ENCODE results near the gene POM121L2. TPM values are rescaled to one million over a fixed set of nuclear protein-coding genes. Genes with fewer than 3 reads are reported as not detected.
A peak's percentile ranks its signal among the peaks of the same experiment; 100 is the strongest.

Gene POM121L2
- total and polyA plus RNA-seq, 2 donors (not counting 3 experiments of a cell fraction or from before 2014, with no cell fraction given), result not detected

GRCh38 chr6:27332692-27333641, 20.9 kb upstream of the POM121L2 start:
- CTCF ChIA-PET, result interaction anchor here (1.1 to 3.5 kb wide), 3 partner anchors 10 to 37 kb away, joined by 3 to 14 read pairs (median 4); partner anchors contain the start of gene POM121L2

More at GRCh38 chr6:27332692-27333641, 20.9 kb upstream of the POM121L2 start:
- Histone ChIP-seq H3K27ac (ENCODE audit: insufficient read depth, low read depth, low read length) (no peak overlapping the region), H3K9me3 (replicated peaks; ENCODE audit: control insufficient read depth, insufficient read depth, low read length) (no peaks in the 10 kb centered on the region), H3K27me3 (ENCODE audit: control insufficient read depth in 2 of 2, insufficient read depth in 2 of 2, low read length in 2 of 2) (peaks cover 1 to 2% of the 10 kb centered on the region in 2 experiments), H3K9me1 (replicated peaks; ENCODE audit: control insufficient read depth, extremely low read depth, insufficient read depth, low read length) (no peaks in the 10 kb centered on the region), H3K4me1 (ENCODE audit: control insufficient read depth, extremely low read depth, insufficient read depth, low read length) (no peaks in the 10 kb centered on the region), H2AFZ (ENCODE audit: low read depth, low read length) (peak overlapping the region; percentile 25), H3K4me2 (ENCODE audit: insufficient read depth, low read length) (peak overlapping the region; percentile 54), H3K9ac (replicated peaks; ENCODE audit: extremely low read depth, insufficient read depth, low read length) (no peak overlapping the region), H3K36me3 (ENCODE audit: control insufficient read depth in 2 of 2, extremely low read depth in 1 of 2, insufficient read depth in 2 of 2, low read length in 2 of 2) (no peaks in the 10 kb centered on the region), H3K4me3 (replicated peaks in 1 of 3; ENCODE audit: insufficient read depth in 1 of 3, low read depth in 1 of 3, low read length in 3 of 3) (peak overlapping the region in 2 of 3 experiments; percentile 29 to 47), H4K20me1 (replicated peaks; ENCODE audit: control insufficient read depth, extremely low read depth, insufficient read depth, low read length) (no peaks in the 10 kb centered on the region), H3K79me2 (ENCODE audit: control insufficient read depth, insufficient read depth, low read length) (no peaks in the 10 kb centered on the region)
- POLR2A ChIA-PET, result no interaction called here
- BruUV-seq (replicated peaks), result no TSS peak
- FAIRE-seq (peak; percentile 58), DNase-seq (ENCODE audit: low read depth, low spot score) (peak; percentile 37)
- intact Hi-C loops (cut with micrococcal nuclease) (no loop called here), dilution Hi-C loops (cut with MboI; ENCODE audit: extremely low pct_ligation_motif_present, low sequenced_read_pairs) (no loop called here)
- TF ChIP-seq CTCF (IDR thresholded peaks at IDR 0.05; ENCODE audit: extremely low read depth in 1 of 2, insufficient read depth in 1 of 2, low read depth in 1 of 2, low read length in 2 of 2), result no peak
- no peak for TF ChIP-seq GATA2 (IDR thresholded peaks at IDR 0.05; ENCODE audit: insufficient read depth, insufficient read length, low read depth, low read length)
- TF ChIP-seq MYC (IDR thresholded peaks at IDR 0.05; ENCODE audit: low read depth, low read length), result no peak
- no peak for TF ChIP-seq POLR2A (IDR thresholded peaks at IDR 0.05; ENCODE audit: low read depth, low read length)
- no peak for TF ChIP-seq EZH2 (IDR thresholded peaks at IDR 0.05; ENCODE audit: borderline replicate concordance, low read depth, low read length, severe bottlenecking)
- no peak for TF ChIP-seq MAX (IDR thresholded peaks at IDR 0.05; ENCODE audit: insufficient read depth, insufficient read length)
